Right ventricle myocardium superior (tissue), 1 donor: Measurements from ENCODE around the gene UMOD. TPM values are rescaled to one million over a fixed set of nuclear protein-coding genes. Genes with fewer than 3 reads are reported as not detected.

ENCODE experiments used
- ATAC-seq: fragments of 200-7000 bp; cut with Tn5 transposase; one replicate; pipeline ENCODE4 v1.9.1; 2020; ENCODE audit warnings: mild to moderate bottlenecking; ENCODE audit not compliant: poor library complexity
- DNase-seq: peaks from one replicate; pipeline ENCODE4 v3.0.0-alpha.2; 2020
- intact Hi-C: fragments of 100-400 bp; cut with DNase I; formaldehyde crosslinking; loops from one replicate; pipeline ENCODE4 v1.11.2; 2022
- total RNA-seq: library from RNA; stranded (reverse); fragmentation: NEBNext Ultra II Directional; extraction: Animal tissue kit (Norgen Biotek cat#: 25700); gene quantifications from one replicate; pipeline ENCODE4 v1.2.1, GENCODE V29; 2021
- donor health status: DM: no; HTN: yes; CAD: no; lungs with severe emphysema.

UMOD gene
- total RNA-seq, 1 donor from 2014 or later, result not detected

DNA sequence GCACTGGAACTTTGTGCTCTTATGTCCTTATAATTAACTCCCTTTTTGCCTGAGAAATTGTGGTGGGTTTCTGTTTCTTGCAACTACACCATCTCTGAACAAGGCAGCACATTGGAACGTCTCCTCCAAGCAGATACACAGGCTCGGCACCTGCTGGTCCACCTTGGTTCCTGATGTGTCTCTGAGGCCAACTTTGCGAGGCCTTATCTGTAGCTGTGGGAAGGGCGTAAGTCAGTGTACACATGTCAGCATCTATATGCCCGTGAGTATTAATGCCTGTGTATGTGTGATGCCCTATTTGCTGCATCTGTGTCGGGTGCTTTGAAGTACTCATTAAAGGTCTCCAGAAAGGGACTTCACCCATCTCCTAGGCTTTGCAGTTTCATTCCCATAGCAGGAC, 42.7 kb downstream of the UMOD start:
- DNase-seq (no peak), ATAC-seq (no peak)
- intact Hi-C loops, result no loop called here

DNA sequence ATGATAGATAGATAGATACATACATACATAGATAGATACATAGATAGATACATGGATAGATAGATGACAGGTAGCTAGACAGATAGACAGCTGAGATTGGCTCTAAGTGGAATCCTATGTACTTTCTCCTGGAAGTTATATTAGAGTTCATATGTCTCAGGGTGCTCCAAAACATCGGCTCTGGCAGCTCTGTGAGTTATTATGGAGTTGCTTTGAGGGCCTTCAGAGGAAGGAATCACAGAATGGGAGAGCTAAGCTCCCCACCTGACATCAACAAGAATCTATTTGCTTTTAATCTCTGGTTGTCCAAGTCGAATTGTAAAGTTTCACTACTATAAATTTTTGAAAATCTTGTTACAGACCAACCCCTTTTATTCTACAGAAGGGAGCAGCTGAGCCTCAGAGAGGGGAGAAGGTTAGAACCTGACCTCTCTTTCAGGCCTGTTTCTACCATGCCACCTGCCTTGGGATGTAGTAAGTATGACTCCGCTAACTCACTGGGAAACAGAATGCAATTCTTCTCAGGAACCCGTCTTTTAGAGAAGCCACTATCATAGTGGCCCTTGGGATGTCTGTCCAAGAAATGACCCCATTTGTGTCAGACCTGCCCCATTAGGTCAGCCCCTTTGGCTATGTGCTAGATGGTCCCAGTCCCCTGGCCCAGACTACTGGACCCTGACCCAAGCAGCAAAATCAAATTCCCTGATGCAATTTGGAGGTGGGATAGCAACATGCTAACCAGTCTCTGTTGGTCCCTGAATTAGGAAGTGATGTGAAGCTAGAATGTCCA, 43.5 kb downstream of the UMOD start:
- no peak for DNase-seq
- intact Hi-C loops, result no loop called here
- ATAC-seq, result no peak

- intact Hi-C loops, result no loop called here
- no peak for DNase-seq
- ATAC-seq, result no peak
Measured at GRCh38 chr16:20308266-20308665, 44.2 kb downstream of the UMOD start.

GRCh38 chr16:20307791-20308190, 44.7 kb downstream of the UMOD start:
- intact Hi-C loops, result no loop called here
- DNase-seq (no peak), ATAC-seq (no peak)

DNA sequence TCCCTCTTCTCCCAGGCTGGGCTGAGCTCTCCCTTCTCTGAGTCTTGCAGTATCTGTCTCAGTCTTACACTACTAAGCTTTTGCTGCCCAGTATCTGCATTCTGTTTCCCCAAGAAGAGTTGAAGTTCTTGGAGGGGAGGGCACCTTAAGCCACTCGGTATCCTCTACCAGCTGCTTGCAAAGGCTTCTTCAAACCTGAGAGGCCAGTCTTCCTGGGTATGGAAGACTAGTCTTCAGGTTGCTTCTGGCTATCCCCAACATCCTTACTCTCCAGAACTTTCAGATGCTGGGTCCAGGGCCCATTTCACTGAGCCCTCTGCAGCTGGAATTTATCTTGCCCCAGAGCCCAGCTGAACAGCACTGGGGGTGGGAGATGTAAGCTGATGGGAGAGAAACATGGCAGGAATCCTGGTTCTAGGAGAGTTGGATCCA, 45.3 kb downstream of the UMOD start:
- intact Hi-C loops, result no loop called here
- no peak for ATAC-seq
- DNase-seq, result no peak

GRCh38 chr16:20306401-20306800, 46.1 kb downstream of the UMOD start:
- DNase-seq (no peak), ATAC-seq (no peak)
- intact Hi-C loops, result no loop called here

- intact Hi-C loops, result loop anchor here (5.0 kb wide), 1 partner anchor 396 kb away; no protein-coding TSS in a partner anchor
- ATAC-seq (no peak), DNase-seq (no peak)
Measured at GRCh38 chr16:20303012-20303411, 49.5 kb downstream of the UMOD start.

GRCh38 chr16:20302389-20302788, 50.1 kb downstream of the UMOD start:
- DNase-seq (no peak), ATAC-seq (no peak)
- intact Hi-C loops, result loop anchor here (5.0 kb wide), 1 partner anchor 395 kb away; no protein-coding TSS in a partner anchor

GRCh38 chr16:20301840-20302239, 50.7 kb downstream of the UMOD start:
- DNase-seq (no peak), ATAC-seq (no peak)
- intact Hi-C loops, result loop anchor here (5.0 kb wide), 1 partner anchor 395 kb away; no protein-coding TSS in a partner anchor

GRCh38 chr16:20300312-20301097, 52.0 kb downstream of the UMOD start:
- ATAC-seq, result peak; percentile 55
- DNase-seq, result peak; percentile 50
- intact Hi-C loops, result loop anchor here (5.0 kb wide), 1 partner anchor 393 kb away; no protein-coding TSS in a partner anchor

DNA sequence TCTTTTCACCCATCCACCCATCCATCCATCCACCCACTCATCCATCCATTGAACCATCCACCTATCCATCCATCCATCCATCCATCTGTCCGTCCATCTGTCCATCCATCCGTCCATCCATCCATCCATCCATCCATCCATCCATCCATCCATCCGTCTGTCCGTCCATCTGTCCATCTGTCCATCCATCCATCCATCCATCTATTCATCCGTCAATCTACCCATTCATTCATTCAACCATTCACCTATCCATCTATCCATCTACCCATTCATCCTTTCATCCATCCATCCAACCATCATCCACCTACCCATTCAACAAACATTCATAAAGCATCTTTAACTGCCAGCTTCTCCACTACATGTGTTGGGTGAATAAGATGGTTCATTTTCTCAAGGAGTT, 54.1 kb downstream of the UMOD start:
- intact Hi-C loops, result no loop called here
- DNase-seq, result no peak
- ATAC-seq, result no peak

GRCh38 chr16:20291208-20292206, 61.0 kb downstream of the UMOD start:
- intact Hi-C loops, result no loop called here
- ATAC-seq (no peak), DNase-seq (no peak)

- no peak for ATAC-seq
- intact Hi-C loops, result no loop called here
- DNase-seq, result no peak
Measured at GRCh38 chr16:20289571-20289970, 62.9 kb downstream of the UMOD start.

DNA sequence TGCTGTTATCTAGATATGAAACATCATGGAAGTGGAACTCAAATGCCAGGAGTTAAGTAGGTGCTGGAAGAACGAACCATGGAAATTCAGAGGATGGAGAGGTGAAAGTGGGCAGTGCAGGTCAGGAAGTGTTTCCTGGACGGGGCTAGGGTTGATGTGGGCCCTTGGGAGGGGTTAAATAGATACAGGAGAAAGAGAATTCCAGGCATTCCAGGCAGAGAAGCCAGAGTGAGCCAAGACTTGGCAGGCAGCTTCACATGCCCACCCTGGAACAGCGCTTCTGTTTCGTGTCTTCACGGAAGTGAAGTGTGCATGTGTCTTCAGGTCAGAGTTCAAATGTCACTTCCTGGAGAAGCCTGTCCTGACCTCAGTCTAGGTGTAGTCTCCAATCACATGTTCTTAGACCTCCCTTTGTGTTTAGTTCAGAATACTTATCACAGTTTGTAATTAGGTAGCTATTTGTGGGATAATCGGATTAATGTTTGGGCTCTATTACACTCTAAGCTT, 66.5 kb downstream of the UMOD start:
- ATAC-seq, result no peak
- DNase-seq, result no peak
- intact Hi-C loops, result no loop called here

Other genes with a start within 250 kb of the UMOD start
- gene GP2, start 25.2 kb downstream of the UMOD start, total RNA-seq, result not detected
- gene PDILT, start 52.0 kb upstream of the UMOD start, total RNA-seq, result not detected
- 1.4 TPM for gene ACSM5, start 56.8 kb upstream of the UMOD start, total RNA-seq
- gene ACSM2A, start 98.8 kb upstream of the UMOD start, total RNA-seq, result not detected
- gene ACSM2B, start 223.7 kb upstream of the UMOD start, total RNA-seq, result not detected